GM10266 (cell line): ENCODE measurements around the gene FBLN1.

Experiments
- DNase-seq: peaks from one replicate; pipeline ENCODE4 v3.0.0; 2012; ENCODE audit errors: extremely low spot score
- CTCF ChIP-seq: IDR thresholded peaks from 2 replicates; pipeline ENCODE4 v1.5.1; 2012; ENCODE audit warnings: mild to moderate bottlenecking, low read depth; ENCODE audit not compliant: control insufficient read depth, insufficient read depth; ENCODE audit errors: missing control alignments

Gene FBLN1

GRCh38 chr22:45470871-45471270, 31.8 kb upstream of the FBLN1 start:
- no peak for DNase-seq
- no peak for TF ChIP-seq CTCF

GRCh38 chr22:45472426-45472825, 30.3 kb upstream of the FBLN1 start:
- no peak for TF ChIP-seq CTCF
- no peak for DNase-seq

- no peak for TF ChIP-seq CTCF
- no peak for DNase-seq
Measured at GRCh38 chr22:45473626-45474237, 29.0 kb upstream of the FBLN1 start.

GRCh38 chr22:45475063-45475747, 27.5 kb upstream of the FBLN1 start:
- DNase-seq, result no peak

GRCh38 chr22:45475851-45476514, 26.7 kb upstream of the FBLN1 start:
- DNase-seq, result no peak
- TF ChIP-seq CTCF, result no peak

More at GRCh38 chr22:45475063-45475747, 27.5 kb upstream of the FBLN1 start:
- no peak for TF ChIP-seq CTCF

GRCh38 chr22:45476814-45477213, 25.9 kb upstream of the FBLN1 start:
- TF ChIP-seq CTCF, result no peak
- no peak for DNase-seq

GRCh38 chr22:45477366-45478107, 25.1 kb upstream of the FBLN1 start:
- TF ChIP-seq CTCF, result no peak
- no peak for DNase-seq
